Parathyroid adenoma (tissue), 2 donors: Measurements from ENCODE around the gene CCDC117.

Source experiments
- H2AFZ ChIP-seq: fragments of 300-600 bp; sonication (generic); one replicate; pipeline ENCODE4 v1.7.0; 2017; ENCODE audit warnings: antibody characterized with exemption, mild to moderate bottlenecking
- H3K27ac ChIP-seq: fragments of 300-600 bp; sonication (generic); one replicate; pipeline ENCODE4 v1.7.0; 2017
- H3K27me3 ChIP-seq: fragments of 300-600 bp; sonication (generic); one replicate; pipeline ENCODE4 v1.7.0; 2017; ENCODE audit warnings: low read length; ENCODE audit not compliant: control insufficient read depth, insufficient read depth
- H3K36me3 ChIP-seq: fragments of 300-600 bp; sonication (generic); one replicate; pipeline ENCODE4 v1.7.0; 2017; ENCODE audit warnings: low read length; ENCODE audit not compliant: control insufficient read depth, insufficient read depth
- H3K4me1 ChIP-seq: fragments of 300-600 bp; sonication (generic); one replicate; pipeline ENCODE4 v1.7.0; 2017; ENCODE audit warnings: control low read depth
- H3K4me2 ChIP-seq: fragments of 300-600 bp; sonication (generic); one replicate; pipeline ENCODE4 v1.7.0; 2017; ENCODE audit warnings: low read length
- H3K4me3 ChIP-seq: fragments of 300-600 bp; sonication (generic); one replicate; pipeline ENCODE4 v1.7.0; 2017; ENCODE audit warnings: low read depth, low read length
- H3K79me2 ChIP-seq: fragments of 300-600 bp; sonication (generic); one replicate; pipeline ENCODE4 v1.7.0; 2017; ENCODE audit warnings: control low read depth
- H3K9ac ChIP-seq: fragments of 300-600 bp; sonication (generic); one replicate; pipeline ENCODE4 v1.7.0; 2017; ENCODE audit warnings: mild to moderate bottlenecking
- H3K9me3 ChIP-seq: fragments of 300-600 bp; sonication (generic); one replicate; pipeline ENCODE4 v1.7.0; 2017; ENCODE audit warnings: low read length; ENCODE audit not compliant: control insufficient read depth
- TF ChIP-seq, protein P1 (sequence below): fragments of 300-600 bp; sonication (generic); IDR thresholded peaks from one replicate; pipeline ENCODE4 v1.7.0; 2017; ENCODE audit warnings: antibody characterized with exemption, mild to moderate bottlenecking
- donor health status: primary hyperparathyroidism.

CCDC117 gene

DNA sequence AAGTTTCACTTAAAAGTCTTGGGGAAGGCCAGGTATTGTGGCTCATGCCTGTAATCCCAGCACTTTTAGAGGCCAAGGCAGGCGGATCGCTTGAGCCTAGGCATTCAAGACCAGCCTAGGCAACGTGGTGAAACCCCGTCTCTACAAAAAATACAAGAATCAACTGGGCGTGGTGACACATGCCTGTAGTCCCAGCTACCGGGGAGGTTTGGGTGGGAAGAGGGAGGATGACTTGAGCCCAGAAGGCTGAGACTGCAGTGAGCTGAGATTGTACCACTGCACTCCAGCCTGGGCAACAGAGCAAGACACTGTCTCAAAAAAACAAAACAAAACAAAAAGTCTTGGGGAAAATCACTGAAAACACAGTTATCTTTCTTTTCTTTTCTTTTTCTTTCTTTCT lies 43.2 kb downstream of the CCDC117 start:
- H3K79me2 ChIP-seq, result no peaks in the 10 kb centered on the region
- H3K27ac ChIP-seq, result peak overlapping the region; percentile 98
- H3K4me1 ChIP-seq, result peaks cover 39% of the 10 kb centered on the region
- no peaks in the 10 kb centered on the region for H3K27me3 ChIP-seq
- H3K9ac ChIP-seq, result no peak overlapping the region
- H2AFZ ChIP-seq, result no peak overlapping the region
- no peaks in the 10 kb centered on the region for H3K36me3 ChIP-seq
- H3K4me2 ChIP-seq, result no peak overlapping the region
- no peak overlapping the region for H3K4me3 ChIP-seq
- H3K9me3 ChIP-seq, result no peaks in the 10 kb centered on the region
- TF ChIP-seq, protein P1, sequence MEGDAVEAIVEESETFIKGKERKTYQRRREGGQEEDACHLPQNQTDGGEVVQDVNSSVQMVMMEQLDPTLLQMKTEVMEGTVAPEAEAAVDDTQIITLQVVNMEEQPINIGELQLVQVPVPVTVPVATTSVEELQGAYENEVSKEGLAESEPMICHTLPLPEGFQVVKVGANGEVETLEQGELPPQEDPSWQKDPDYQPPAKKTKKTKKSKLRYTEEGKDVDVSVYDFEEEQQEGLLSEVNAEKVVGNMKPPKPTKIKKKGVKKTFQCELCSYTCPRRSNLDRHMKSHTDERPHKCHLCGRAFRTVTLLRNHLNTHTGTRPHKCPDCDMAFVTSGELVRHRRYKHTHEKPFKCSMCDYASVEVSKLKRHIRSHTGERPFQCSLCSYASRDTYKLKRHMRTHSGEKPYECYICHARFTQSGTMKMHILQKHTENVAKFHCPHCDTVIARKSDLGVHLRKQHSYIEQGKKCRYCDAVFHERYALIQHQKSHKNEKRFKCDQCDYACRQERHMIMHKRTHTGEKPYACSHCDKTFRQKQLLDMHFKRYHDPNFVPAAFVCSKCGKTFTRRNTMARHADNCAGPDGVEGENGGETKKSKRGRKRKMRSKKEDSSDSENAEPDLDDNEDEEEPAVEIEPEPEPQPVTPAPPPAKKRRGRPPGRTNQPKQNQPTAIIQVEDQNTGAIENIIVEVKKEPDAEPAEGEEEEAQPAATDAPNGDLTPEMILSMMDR, result no peak

DNA sequence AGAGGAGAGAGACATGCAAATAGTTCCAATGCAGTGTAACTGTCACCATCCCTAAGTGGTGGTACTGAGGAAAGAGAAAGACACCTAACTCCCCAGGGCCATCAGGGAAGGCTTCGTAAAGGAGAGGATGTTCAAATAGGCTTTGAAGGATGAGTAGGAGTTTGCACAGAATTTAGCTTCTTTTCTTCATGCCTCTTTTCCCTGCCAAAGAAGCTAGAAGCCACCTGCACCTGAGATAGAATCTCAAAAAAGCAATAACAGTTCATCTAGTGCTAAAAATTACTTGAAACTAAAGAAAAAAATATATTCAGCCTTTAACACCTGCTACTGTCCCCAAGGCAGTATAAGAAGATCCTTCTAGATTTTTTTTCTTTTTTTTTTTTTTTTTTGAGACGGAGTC lies 44.6 kb downstream of the CCDC117 start:
- no peaks in the 10 kb centered on the region for H3K79me2 ChIP-seq
- H3K4me1 ChIP-seq, result peaks cover 45% of the 10 kb centered on the region
- peak overlapping the region; percentile 98 for H3K27ac ChIP-seq
- no peak overlapping the region for H3K9ac ChIP-seq
- TF ChIP-seq, protein P1, result no peak
- H3K4me2 ChIP-seq, result no peak overlapping the region
- H3K9me3 ChIP-seq, result no peaks in the 10 kb centered on the region
- H3K4me3 ChIP-seq, result no peak overlapping the region
- no peak overlapping the region for H2AFZ ChIP-seq
- no peaks in the 10 kb centered on the region for H3K36me3 ChIP-seq
- no peaks in the 10 kb centered on the region for H3K27me3 ChIP-seq

DNA sequence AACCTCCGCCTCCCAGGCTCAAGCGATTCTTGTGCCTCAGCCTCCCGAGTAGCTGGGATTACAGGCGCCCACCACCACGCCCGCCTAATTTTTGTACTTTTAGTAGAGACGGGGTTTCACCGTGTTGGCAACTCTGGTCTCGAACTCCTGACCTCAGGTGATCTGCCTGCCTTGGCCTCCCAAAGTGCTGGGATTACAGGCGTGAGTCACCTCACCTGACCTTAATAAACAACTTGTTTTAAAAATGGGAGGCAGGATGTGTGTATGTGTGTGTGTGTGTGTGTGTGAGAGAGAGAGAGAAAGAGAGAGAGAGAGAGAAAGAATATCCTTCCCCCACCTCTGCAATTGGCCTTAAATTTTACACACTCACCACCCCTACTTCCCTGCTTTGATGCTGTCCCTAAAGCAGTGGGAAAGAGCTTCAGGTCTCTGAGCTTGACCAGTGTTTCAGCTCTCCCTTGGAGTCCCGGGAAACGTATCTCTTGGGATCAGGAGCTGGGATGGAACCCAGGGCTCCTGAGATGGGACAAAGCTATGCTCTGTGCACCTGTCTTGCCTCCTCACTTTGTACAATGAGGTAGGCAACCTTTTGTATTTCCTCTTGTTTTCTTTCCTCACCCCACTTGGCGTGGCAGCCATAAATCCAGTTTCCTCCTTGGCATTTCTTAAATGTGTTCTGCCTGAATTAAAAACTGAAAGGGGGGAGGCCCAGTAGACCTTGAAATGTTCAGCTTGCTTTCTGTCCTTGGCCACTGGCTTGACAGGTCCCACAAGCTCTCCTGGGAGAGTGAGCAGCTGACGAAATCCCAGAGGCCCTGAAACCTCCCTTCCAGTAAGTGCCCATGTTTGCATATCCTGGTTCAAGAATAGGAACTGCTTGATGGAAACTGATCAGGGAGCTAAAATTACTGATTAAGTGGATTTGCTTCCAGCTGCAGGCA lies 45.7 kb downstream of the CCDC117 start:
- H3K79me2 ChIP-seq, result no peaks in the 10 kb centered on the region
- peak overlapping the region; percentile 11 for H3K9ac ChIP-seq
- TF ChIP-seq, protein P1, result no peak
- no peaks in the 10 kb centered on the region for H3K27me3 ChIP-seq
- H3K4me2 ChIP-seq, result peak overlapping the region; percentile 69
- peaks cover 41% of the 10 kb centered on the region for H3K4me1 ChIP-seq
- H3K4me3 ChIP-seq, result peak overlapping the region; percentile 44
- H3K27ac ChIP-seq, result peak overlapping the region; percentile 98
- peak overlapping the region; percentile 50 for H2AFZ ChIP-seq
- H3K9me3 ChIP-seq, result no peaks in the 10 kb centered on the region
- no peaks in the 10 kb centered on the region for H3K36me3 ChIP-seq

DNA sequence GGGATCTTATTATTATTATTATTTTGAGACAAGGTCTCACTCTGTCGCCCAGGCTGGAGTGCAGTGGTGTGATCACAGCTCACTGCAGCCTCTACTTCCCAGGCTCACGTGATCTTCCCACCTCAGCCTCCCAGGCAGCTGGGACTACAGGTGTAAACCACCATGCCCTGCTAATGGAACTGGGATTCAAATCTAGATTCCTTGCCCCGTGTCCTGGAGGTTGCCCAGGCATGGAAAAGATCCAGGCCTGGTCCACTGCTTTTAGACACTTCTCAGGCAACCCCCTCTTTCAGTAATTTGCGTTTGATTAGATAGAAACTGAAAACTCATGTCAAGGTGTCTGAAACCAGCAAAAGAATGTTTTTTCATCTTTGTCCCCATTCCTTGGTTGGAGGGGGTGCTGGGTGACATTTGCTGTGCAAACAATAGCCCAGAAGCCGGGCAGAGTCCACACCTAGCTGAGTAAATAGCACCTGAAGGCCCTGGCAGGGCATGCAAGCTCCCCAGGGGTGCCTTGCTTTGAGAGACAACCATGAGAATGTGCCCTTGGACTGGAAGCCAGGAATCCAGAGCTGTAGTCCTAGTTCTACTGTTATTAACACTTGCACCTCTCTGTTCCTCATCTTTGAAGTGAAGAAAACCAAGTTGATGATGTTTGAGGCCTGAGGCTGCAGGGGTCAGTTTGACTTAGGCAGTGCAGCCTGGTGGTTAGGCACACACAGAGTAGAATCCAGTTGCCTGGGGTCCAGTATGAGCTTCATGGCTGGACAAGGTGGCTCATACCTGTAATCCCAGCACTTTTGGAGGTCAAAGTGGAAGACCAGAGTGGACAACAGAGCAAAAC lies 47.0 kb downstream of the CCDC117 start:
- Histone ChIP-seq H3K9me3 (no peaks in the 10 kb centered on the region), H2AFZ (no peak overlapping the region), H3K9ac (no peak overlapping the region), H3K4me1 (peaks cover 42% of the 10 kb centered on the region), H3K4me2 (peak overlapping the region; percentile 59), H3K79me2 (no peaks in the 10 kb centered on the region), H3K4me3 (no peak overlapping the region), H3K27me3 (no peaks in the 10 kb centered on the region), H3K36me3 (no peaks in the 10 kb centered on the region), H3K27ac (peak overlapping the region; percentile 98)
- TF ChIP-seq, protein P1, result no peak
